ENCODE results near the gene CRB2. TPM values are rescaled to one million over a fixed set of nuclear protein-coding genes. Genes with fewer than 3 reads are reported as not detected.

Gene CRB2
- total RNA-seq, 1 experiment from 2014 or later, result 3.6 TPM

DNA sequence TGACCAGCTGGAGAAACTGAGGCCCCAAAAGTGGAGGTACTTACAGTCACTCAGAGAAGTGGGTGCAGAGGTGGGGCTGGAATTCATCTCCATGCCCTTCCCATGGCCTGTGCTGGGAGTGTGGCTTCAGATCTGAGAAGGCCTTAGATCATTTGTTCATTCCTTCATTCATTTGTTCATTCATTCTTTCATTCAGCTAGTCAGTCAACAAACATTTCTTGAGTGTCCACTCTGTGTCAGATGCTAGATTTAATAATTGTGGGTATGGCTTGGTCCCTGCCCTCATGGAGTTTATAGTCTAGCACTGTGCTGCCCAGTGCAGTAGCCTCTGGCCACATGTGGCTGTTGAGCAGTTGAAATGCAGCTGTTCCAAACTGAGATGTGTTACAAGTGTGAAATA is 19.0 kb upstream of the CRB2 start:
- Histone ChIP-seq H3K27ac (ENCODE audit: insufficient read length, low read depth, low read length) (no peak overlapping the region), H3K79me2 (ENCODE audit: insufficient read depth, low read length) (no peaks in the 10 kb centered on the region), H3K4me1 (ENCODE audit: insufficient read depth, low read length) (peaks cover 2% of the 10 kb centered on the region; the same call in 1 of the 2 replicates), H3K27me3 (ENCODE audit: insufficient read depth, low read length) (no peaks in the 10 kb centered on the region), H3K9ac (ENCODE audit: extremely low read depth, insufficient read length, low read length) (no peak overlapping the region), H3K9me3 (ENCODE audit: control insufficient read depth, low read depth, low read length) (no peaks in the 10 kb centered on the region), H2BK20ac (ENCODE audit: low read depth, low read length, poor library complexity, severe bottlenecking) (no peak overlapping the region), H2BK15ac (ENCODE audit: low read depth, low read length) (no peak overlapping the region), H4K20me1 (ENCODE audit: control insufficient read depth, insufficient read depth, insufficient read length) (no peaks in the 10 kb centered on the region), H2BK5ac (ENCODE audit: insufficient read length, low read length) (no peak overlapping the region), H3K18ac (ENCODE audit: insufficient read length, low read depth, low read length) (no peak overlapping the region), H4K8ac (replicated peaks; ENCODE audit: insufficient read length, low read depth, low read length) (no peak overlapping the region), H3K4ac (ENCODE audit: low read depth, low read length) (no peak overlapping the region), H3K23me2 (ENCODE audit: insufficient read length, low read depth, low read length, poor library complexity, severe bottlenecking) (no peaks in the 10 kb centered on the region), H3K23ac (ENCODE audit: insufficient read length, low read depth, low read length) (no peak overlapping the region), H2AFZ (ENCODE audit: low read length) (no peak overlapping the region), H3K56ac (ENCODE audit: insufficient read length, low read depth, low read length) (no peak overlapping the region), H3K4me2 (ENCODE audit: insufficient read depth, insufficient read length, low read length) (no peak overlapping the region), H3K14ac (ENCODE audit: insufficient read depth, low read length) (no peak overlapping the region), H3K79me1 (ENCODE audit: insufficient read depth, low read depth, low read length, poor library complexity, severe bottlenecking) (no peaks in the 10 kb centered on the region), H2BK12ac (ENCODE audit: insufficient read length, low read depth, low read length) (no peak overlapping the region), H2AK5ac (ENCODE audit: insufficient read length, low read length) (no peak overlapping the region), H4K91ac (ENCODE audit: insufficient read length, low read depth, low read length) (no peak overlapping the region), H4K5ac (ENCODE audit: insufficient read length, low read depth, low read length) (no peak overlapping the region), H2BK120ac (ENCODE audit: low read depth, low read length, poor library complexity, severe bottlenecking) (no peak overlapping the region), H3T11ph (ENCODE audit: low read length) (no peak overlapping the region)
- no peak for DNase-seq
- Mint-ChIP-seq H3K36me3 (ENCODE audit: insufficient read depth in 1 of 3, low read depth in 3 of 3) (no peaks in the 10 kb centered on the region), H3K9me3 (no peaks in the 10 kb centered on the region), H3K27ac (no peak overlapping the region), H3K4me3 (no peak overlapping the region), H3K4me1 (peaks cover 23 to 34% of the 10 kb centered on the region in 2 experiments), H3K27me3 (ENCODE audit: low read depth) (no peaks in the 10 kb centered on the region; the same call in 1 of the 2 replicates)
- TF ChIP-seq, protein P1, sequence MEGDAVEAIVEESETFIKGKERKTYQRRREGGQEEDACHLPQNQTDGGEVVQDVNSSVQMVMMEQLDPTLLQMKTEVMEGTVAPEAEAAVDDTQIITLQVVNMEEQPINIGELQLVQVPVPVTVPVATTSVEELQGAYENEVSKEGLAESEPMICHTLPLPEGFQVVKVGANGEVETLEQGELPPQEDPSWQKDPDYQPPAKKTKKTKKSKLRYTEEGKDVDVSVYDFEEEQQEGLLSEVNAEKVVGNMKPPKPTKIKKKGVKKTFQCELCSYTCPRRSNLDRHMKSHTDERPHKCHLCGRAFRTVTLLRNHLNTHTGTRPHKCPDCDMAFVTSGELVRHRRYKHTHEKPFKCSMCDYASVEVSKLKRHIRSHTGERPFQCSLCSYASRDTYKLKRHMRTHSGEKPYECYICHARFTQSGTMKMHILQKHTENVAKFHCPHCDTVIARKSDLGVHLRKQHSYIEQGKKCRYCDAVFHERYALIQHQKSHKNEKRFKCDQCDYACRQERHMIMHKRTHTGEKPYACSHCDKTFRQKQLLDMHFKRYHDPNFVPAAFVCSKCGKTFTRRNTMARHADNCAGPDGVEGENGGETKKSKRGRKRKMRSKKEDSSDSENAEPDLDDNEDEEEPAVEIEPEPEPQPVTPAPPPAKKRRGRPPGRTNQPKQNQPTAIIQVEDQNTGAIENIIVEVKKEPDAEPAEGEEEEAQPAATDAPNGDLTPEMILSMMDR (conservative IDR thresholded peaks at IDR 0.05), result no peak

Measured in H9 (cell line).